Immature natural killer cell (primary cell): ENCODE results near the gene PAX8. TPM values are rescaled to one million over a fixed set of nuclear protein-coding genes. Genes with fewer than 3 reads are reported as not detected.
"Not testable (repeated sequence)": the region's sequence is repeated elsewhere in the genome, so short reads cannot be mapped to it uniquely, and the experiment has no call there.

Experiments used
- DNase-seq, 3 donors: peaks; one replicate each; pipeline ENCODE4 v3.0.0; 2022; ENCODE audit warnings: mixed read lengths in 1 of 3
- H3K27ac Mint-ChIP-seq, 6 donors: one replicate each; pipeline ENCODE4 v1.8.0; 2020; ENCODE audit warnings: mixed read lengths in 6 of 6, mild to moderate bottlenecking in 5 of 6, inconsistent platforms in 4 of 6, moderate library complexity in 3 of 6
- H3K27me3 Mint-ChIP-seq, 3 donors: one replicate each; pipeline ENCODE4 v1.8.0; 2020 to 2021; ENCODE audit warnings: low read depth in 3 of 3, mild to moderate bottlenecking in 3 of 3, mixed read lengths in 3 of 3, moderate library complexity in 3 of 3, inconsistent platforms in 1 of 3
- H3K36me3 Mint-ChIP-seq, 3 donors: one replicate each; pipeline ENCODE4 v1.8.0; 2020; ENCODE audit warnings: mixed read lengths in 3 of 3, inconsistent platforms in 2 of 3, mild to moderate bottlenecking in 2 of 3
- H3K4me1 Mint-ChIP-seq, 2 donors: one replicate each; pipeline ENCODE4 v1.8.0; 2020; ENCODE audit warnings: inconsistent platforms in 2 of 2, mild to moderate bottlenecking in 2 of 2, mixed read lengths in 2 of 2, moderate library complexity in 1 of 2
- H3K4me3 Mint-ChIP-seq, 5 donors: one replicate each; pipeline ENCODE4 v1.8.0; 2020; ENCODE audit warnings: mild to moderate bottlenecking in 5 of 5, mixed read lengths in 5 of 5, inconsistent platforms in 3 of 5, moderate library complexity in 3 of 5
- H3K9me3 Mint-ChIP-seq, 6 donors: one replicate each; pipeline ENCODE4 v1.8.0; 2020; ENCODE audit warnings: mild to moderate bottlenecking in 6 of 6, mixed read lengths in 6 of 6, inconsistent platforms in 4 of 6, moderate library complexity in 3 of 6
- polyA plus RNA-seq, 3 donors: library from polyadenylated mRNA; unstranded; fragments of 300-500 nt; fragmentation: Illumina TruSeq; gene quantifications; one replicate each; pipeline ENCODE4 v1.2.3, GENCODE V29; 2021

PAX8 gene
- polyA plus RNA-seq, 3 donors from 2014 or later = 0.29 to 0.93 TPM; not detected in 1

- DNase-seq, H3K36me3 Mint-ChIP-seq, H3K4me1 Mint-ChIP-seq, H3K27ac Mint-ChIP-seq, H3K4me3 Mint-ChIP-seq, H3K27me3 Mint-ChIP-seq, H3K9me3 Mint-ChIP-seq: not testable (repeated sequence)
Measured at GRCh38 chr2:113305749-113306148, 27.0 kb upstream of the PAX8 start.

- Mint-ChIP-seq H3K27me3 (peaks cover 2 to 7% (median 4%) of the 10 kb centered on the region in 3 donors), H3K4me3 (no peak overlapping the region), H3K4me1 (no peaks in the 10 kb centered on the region), H3K27ac (no peak overlapping the region), H3K9me3 (no peaks in the 10 kb centered on the region), H3K36me3 (no peaks in the 10 kb centered on the region)
- no peak for DNase-seq
Measured at GRCh38 chr2:113305146-113305545, 26.4 kb upstream of the PAX8 start.

- Mint-ChIP-seq H3K36me3 (no peaks in the 10 kb centered on the region), H3K27ac (no peak overlapping the region), H3K27me3 (peaks cover 2 to 7% (median 3%) of the 10 kb centered on the region in 3 donors), H3K4me1 (no peaks in the 10 kb centered on the region), H3K4me3 (no peak overlapping the region), H3K9me3 (no peaks in the 10 kb centered on the region)
- DNase-seq = no peak
Measured at GRCh38 chr2:113304702-113305101, 26.0 kb upstream of the PAX8 start.

- DNase-seq, H3K9me3 Mint-ChIP-seq, H3K27ac Mint-ChIP-seq, H3K4me1 Mint-ChIP-seq, H3K27me3 Mint-ChIP-seq, H3K4me3 Mint-ChIP-seq, H3K36me3 Mint-ChIP-seq: not testable (repeated sequence)
Measured at GRCh38 chr2:113302216-113302980, 23.7 kb upstream of the PAX8 start.

GRCh38 chr2:113300281-113300680 lies 21.6 kb upstream of the PAX8 start:
- Mint-ChIP-seq H3K27ac (no peak overlapping the region), H3K4me3 (no peak overlapping the region), H3K9me3 (no peaks in the 10 kb centered on the region), H3K36me3 (no peaks in the 10 kb centered on the region), H3K27me3 (peaks cover 2 to 8% (median 3%) of the 10 kb centered on the region in 3 donors), H3K4me1 (no peaks in the 10 kb centered on the region)
- no peak for DNase-seq

- H3K4me1 Mint-ChIP-seq = no peaks in the 10 kb centered on the region
- no peak overlapping the region for H3K4me3 Mint-ChIP-seq
- H3K27me3 Mint-ChIP-seq = peaks cover 0 to 11% (median 3%) of the 10 kb centered on the region in 3 donors
- no peak overlapping the region for H3K27ac Mint-ChIP-seq
- no peaks in the 10 kb centered on the region for H3K9me3 Mint-ChIP-seq
- no peaks in the 10 kb centered on the region for H3K36me3 Mint-ChIP-seq
- DNase-seq = no peak
Measured at GRCh38 chr2:113298176-113298575, 19.5 kb upstream of the PAX8 start.

- H3K27me3 Mint-ChIP-seq = peaks cover 0 to 11% (median 3%) of the 10 kb centered on the region in 3 donors
- DNase-seq = peak in 1 of 3 donors; percentile 8
- H3K27ac Mint-ChIP-seq, H3K9me3 Mint-ChIP-seq, H3K4me3 Mint-ChIP-seq, H3K36me3 Mint-ChIP-seq, H3K4me1 Mint-ChIP-seq: not testable (repeated sequence)
Measured at GRCh38 chr2:113297590-113297989, 18.9 kb upstream of the PAX8 start.

- no peaks in the 10 kb centered on the region for H3K36me3 Mint-ChIP-seq
- no peak overlapping the region for H3K4me3 Mint-ChIP-seq
- peaks cover 0 to 11% (median 9%) of the 10 kb centered on the region in 3 donors for H3K27me3 Mint-ChIP-seq
- DNase-seq = no peak
- no peaks in the 10 kb centered on the region for H3K4me1 Mint-ChIP-seq
- H3K9me3 Mint-ChIP-seq = no peaks in the 10 kb centered on the region
- H3K27ac Mint-ChIP-seq = no peak overlapping the region
Measured at GRCh38 chr2:113291191-113291590, 12.5 kb upstream of the PAX8 start.

- H3K27ac Mint-ChIP-seq, H3K27me3 Mint-ChIP-seq, H3K4me3 Mint-ChIP-seq, DNase-seq, H3K4me1 Mint-ChIP-seq, H3K9me3 Mint-ChIP-seq, H3K36me3 Mint-ChIP-seq: not testable (repeated sequence)
Measured at GRCh38 chr2:113288674-113289149, 10.0 kb upstream of the PAX8 start.

GRCh38 chr2:113288117-113288673 lies 9.5 kb upstream of the PAX8 start:
- not testable (repeated sequence) for H3K36me3 Mint-ChIP-seq, H3K9me3 Mint-ChIP-seq, DNase-seq, H3K4me3 Mint-ChIP-seq, H3K27me3 Mint-ChIP-seq, H3K4me1 Mint-ChIP-seq, H3K27ac Mint-ChIP-seq

- Mint-ChIP-seq H3K4me3 (no peak overlapping the region), H3K27me3 (peaks cover 0 to 7% (median 6%) of the 10 kb centered on the region in 3 donors), H3K36me3 (no peaks in the 10 kb centered on the region), H3K9me3 (no peaks in the 10 kb centered on the region), H3K4me1 (no peaks in the 10 kb centered on the region), H3K27ac (no peak overlapping the region)
- no peak for DNase-seq
Measured at GRCh38 chr2:113285816-113286215, 7.1 kb upstream of the PAX8 start.

GRCh38 chr2:113284999-113285398 lies 6.3 kb upstream of the PAX8 start:
- not testable (repeated sequence) for H3K4me3 Mint-ChIP-seq, H3K27ac Mint-ChIP-seq, DNase-seq, H3K9me3 Mint-ChIP-seq, H3K36me3 Mint-ChIP-seq, H3K4me1 Mint-ChIP-seq
- peaks cover 0 to 11% (median 7%) of the 10 kb centered on the region in 3 donors for H3K27me3 Mint-ChIP-seq

GRCh38 chr2:113284476-113284875 lies 5.8 kb upstream of the PAX8 start:
- Mint-ChIP-seq H3K9me3 (no peaks in the 10 kb centered on the region), H3K36me3 (no peaks in the 10 kb centered on the region), H3K27ac (no peak overlapping the region), H3K4me3 (no peak overlapping the region), H3K4me1 (no peaks in the 10 kb centered on the region), H3K27me3 (peaks cover 5 to 17% (median 7%) of the 10 kb centered on the region in 3 donors)
- DNase-seq = no peak

GRCh38 chr2:113283704-113284284 lies 5.1 kb upstream of the PAX8 start:
- no peak overlapping the region for H3K4me3 Mint-ChIP-seq
- H3K27ac Mint-ChIP-seq = no peak overlapping the region
- H3K9me3 Mint-ChIP-seq = no peaks in the 10 kb centered on the region
- H3K4me1 Mint-ChIP-seq = no peaks in the 10 kb centered on the region
- peaks cover 8 to 22% (median 8%) of the 10 kb centered on the region in 3 donors for H3K27me3 Mint-ChIP-seq
- H3K36me3 Mint-ChIP-seq = no peaks in the 10 kb centered on the region
- DNase-seq = no peak
